ENCODE measurements around the gene KIRREL1.

The KIRREL1 gene

GRCh38 chr1:157976888-157977287, 16.6 kb upstream of the KIRREL1 start:
- Histone ChIP-seq H3K27ac (no peak overlapping the region), H3K9me3 (ENCODE audit: control insufficient read depth, low read length) (no peaks in the 10 kb centered on the region), H3K27me3 (ENCODE audit: control insufficient read depth, insufficient read depth, low read length) (no peaks in the 10 kb centered on the region), H3K9ac (no peak overlapping the region), H3K4me2 (ENCODE audit: low read length) (no peak overlapping the region), H3K4me3 (ENCODE audit: low read depth, low read length) (no peak overlapping the region), H3K36me3 (ENCODE audit: control insufficient read depth, insufficient read depth, low read length) (no peaks in the 10 kb centered on the region), H2AFZ (no peak overlapping the region), H3K79me2 (no peaks in the 10 kb centered on the region), H3K4me1 (no peaks in the 10 kb centered on the region)
- no peak for TF ChIP-seq CTCF (IDR thresholded peaks at IDR 0.05)

GRCh38 chr1:157978586-157979403, 14.7 kb upstream of the KIRREL1 start:
- H3K9me3 ChIP-seq (ENCODE audit: control insufficient read depth, low read length): no peaks in the 10 kb centered on the region
- no peaks in the 10 kb centered on the region for H3K79me2 ChIP-seq
- TF ChIP-seq CTCF (IDR thresholded peaks at IDR 0.05): no peak
- H3K27ac ChIP-seq: no peak overlapping the region
- no peaks in the 10 kb centered on the region for H3K36me3 ChIP-seq (ENCODE audit: control insufficient read depth, insufficient read depth, low read length)
- no peak overlapping the region for H2AFZ ChIP-seq
- H3K4me1 ChIP-seq: no peaks in the 10 kb centered on the region
- H3K4me3 ChIP-seq (ENCODE audit: low read depth, low read length): no peak overlapping the region
- H3K4me2 ChIP-seq (ENCODE audit: low read length): no peak overlapping the region
- no peaks in the 10 kb centered on the region for H3K27me3 ChIP-seq (ENCODE audit: control insufficient read depth, insufficient read depth, low read length)
- H3K9ac ChIP-seq: no peak overlapping the region

- H3K9ac ChIP-seq: no peak overlapping the region
- TF ChIP-seq CTCF (IDR thresholded peaks at IDR 0.05): no peak
Observed at GRCh38 chr1:157982136-157982535, 11.3 kb upstream of the KIRREL1 start.

GRCh38 chr1:157983787-157984186, 9.7 kb upstream of the KIRREL1 start:
- TF ChIP-seq CTCF (IDR thresholded peaks at IDR 0.05): no peak
- no peak overlapping the region for H3K9ac ChIP-seq

More at GRCh38 chr1:157982136-157982535, 11.3 kb upstream of the KIRREL1 start:
- no peak overlapping the region for H3K4me3 ChIP-seq (ENCODE audit: low read depth, low read length)
- no peaks in the 10 kb centered on the region for H3K9me3 ChIP-seq (ENCODE audit: control insufficient read depth, low read length)
- no peak overlapping the region for H2AFZ ChIP-seq
- H3K36me3 ChIP-seq (ENCODE audit: control insufficient read depth, insufficient read depth, low read length): no peaks in the 10 kb centered on the region
- no peaks in the 10 kb centered on the region for H3K4me1 ChIP-seq
- no peaks in the 10 kb centered on the region for H3K27me3 ChIP-seq (ENCODE audit: control insufficient read depth, insufficient read depth, low read length)
- no peak overlapping the region for H3K27ac ChIP-seq
- H3K79me2 ChIP-seq: no peaks in the 10 kb centered on the region
- no peak overlapping the region for H3K4me2 ChIP-seq (ENCODE audit: low read length)

GRCh38 chr1:157984469-157984868, 9.0 kb upstream of the KIRREL1 start:
- Histone ChIP-seq H3K27me3 (ENCODE audit: control insufficient read depth, insufficient read depth, low read length) (no peaks in the 10 kb centered on the region), H3K36me3 (ENCODE audit: control insufficient read depth, insufficient read depth, low read length) (no peaks in the 10 kb centered on the region), H2AFZ (no peak overlapping the region), H3K4me3 (ENCODE audit: low read depth, low read length) (no peak overlapping the region), H3K27ac (no peak overlapping the region), H3K4me1 (no peaks in the 10 kb centered on the region), H3K4me2 (ENCODE audit: low read length) (no peak overlapping the region), H3K79me2 (no peaks in the 10 kb centered on the region), H3K9ac (no peak overlapping the region), H3K9me3 (ENCODE audit: control insufficient read depth, low read length) (no peaks in the 10 kb centered on the region)
- no peak for TF ChIP-seq CTCF (IDR thresholded peaks at IDR 0.05)

More at GRCh38 chr1:157983787-157984186, 9.7 kb upstream of the KIRREL1 start:
- no peak overlapping the region for H2AFZ ChIP-seq
- H3K36me3 ChIP-seq (ENCODE audit: control insufficient read depth, insufficient read depth, low read length): no peaks in the 10 kb centered on the region
- H3K9me3 ChIP-seq (ENCODE audit: control insufficient read depth, low read length): no peaks in the 10 kb centered on the region
- no peak overlapping the region for H3K4me2 ChIP-seq (ENCODE audit: low read length)
- no peak overlapping the region for H3K27ac ChIP-seq
- H3K4me3 ChIP-seq (ENCODE audit: low read depth, low read length): no peak overlapping the region
- no peaks in the 10 kb centered on the region for H3K27me3 ChIP-seq (ENCODE audit: control insufficient read depth, insufficient read depth, low read length)
- no peaks in the 10 kb centered on the region for H3K4me1 ChIP-seq
- no peaks in the 10 kb centered on the region for H3K79me2 ChIP-seq

Data from parathyroid adenoma (tissue), 2 donors.